B cell (primary cell): Measurements from ENCODE around the gene ODAD4. TPM values are rescaled to one million over a fixed set of nuclear protein-coding genes. Genes with fewer than 3 reads are reported as not detected.

Source experiments
- ATAC-seq: fragments of 200-7000 bp; cut with Tn5 transposase; one replicate; pipeline ENCODE4 v1.10.0; 2021; ENCODE audit warnings: low read depth, mild to moderate bottlenecking, moderate number of reproducible peaks, moderate library complexity
- CTCF ChIA-PET: fragments of 350-600 bp; sonication (Branson Sonifier 250); formaldehyde crosslinking; loops from one replicate; lab custom pipeline; 2021; ENCODE audit warnings: antibody characterized with exemption, inconsistent platforms; lab: Charles Lee
- POLR2A ChIA-PET: fragments of 350-600 bp; sonication (Branson Sonifier 250); formaldehyde crosslinking; loops from one replicate; lab custom pipeline; 2021; ENCODE audit warnings: antibody characterized with exemption; lab: Charles Lee
- DNase-seq: peaks from one replicate; pipeline ENCODE4 v3.0.0; 2013
- H2AFZ ChIP-seq: 2 replicates; pipeline ENCODE4 v1.6.1; 2012; ENCODE audit warnings: mild to moderate bottlenecking, low read depth, low read length; ENCODE audit not compliant: insufficient read depth, poor library complexity, severe bottlenecking
- H3K27ac ChIP-seq, 2 donors: 1 replicate in 1 of 2; 2 replicates in 1 of 2; pipeline ENCODE4 v1.5.1; 2012 to 2013; ENCODE audit warnings: low read length in 2 of 2, mild to moderate bottlenecking in 2 of 2, moderate library complexity in 1 of 2
- H3K27me3 ChIP-seq, 4 experiments: fragments of 200-600 bp in 1 of 4; sonication (generic) in 1 of 4; replicated peaks in 1 of 4; 1 replicate in 2 of 4; 2 replicates in 2 of 4; pipeline versions ENCODE4 v1.6.1 to v1.7.0; 2013 to 2016; ENCODE audit warnings: low read length in 3 of 4, mild to moderate bottlenecking in 2 of 4, mixed read lengths in 1 of 4, moderate library complexity in 1 of 4; ENCODE audit not compliant: insufficient read depth in 4 of 4, control insufficient read depth in 3 of 4; ENCODE audit errors: control extremely low read depth in 1 of 4
- H3K36me3 ChIP-seq, 2 experiments: replicated peaks in 1 of 2; 1 replicate in 1 of 2; 2 replicates in 1 of 2; pipeline versions ENCODE4 v1.6.1 to v1.7.1; 2013; ENCODE audit warnings: low read length in 1 of 2; ENCODE audit not compliant: insufficient read depth in 2 of 2, control insufficient read depth in 1 of 2; ENCODE audit errors: control extremely low read depth in 1 of 2, extremely low read depth in 1 of 2
- H3K4me1 ChIP-seq, 2 donors: fragments of 200-600 bp in 1 of 2; sonication (generic) in 1 of 2; 1 replicate in 1 of 2; 2 replicates in 1 of 2; pipeline versions ENCODE4 v1.5.1 to v1.6.1; 2013 to 2017; ENCODE audit warnings: low read length in 2 of 2; ENCODE audit not compliant: control insufficient read depth in 2 of 2, insufficient read depth in 2 of 2
- H3K4me2 ChIP-seq: replicated peaks from 2 replicates; pipeline ENCODE3; 2012; ENCODE audit warnings: mild to moderate bottlenecking, low read depth, low read length; ENCODE audit not compliant: poor library complexity, severe bottlenecking
- H3K4me3 ChIP-seq, 5 experiments: fragments of 200-600 bp in 1 of 5; sonication (generic) in 1 of 5; 1 replicate in 3 of 5; 2 replicates in 2 of 5; pipeline versions ENCODE4 v1.5.1 to v1.7.0; 2011 to 2016; ENCODE audit warnings: low read length in 4 of 5, mild to moderate bottlenecking in 4 of 5, low read depth in 2 of 5, control low read depth in 1 of 5, moderate library complexity in 1 of 5; ENCODE audit not compliant: insufficient read depth in 1 of 5; ENCODE audit errors: control extremely low read depth in 1 of 5, extremely low read depth in 1 of 5
- H3K79me2 ChIP-seq: fragments of 200-600 bp; sonication (generic); one replicate; pipeline ENCODE4 v1.6.0; 2016; ENCODE audit warnings: low read length; ENCODE audit not compliant: control insufficient read depth, insufficient read depth
- H3K9ac ChIP-seq: fragments of 200-600 bp; sonication (generic); 2 replicates; pipeline ENCODE4 v1.6.1; 2017; ENCODE audit warnings: mild to moderate bottlenecking, low read length, moderate library complexity
- H3K9me3 ChIP-seq, 3 donors: one replicate each; pipeline versions ENCODE4 v1.6.1 to v1.7.1; 2013; ENCODE audit warnings: low read length in 2 of 3; ENCODE audit not compliant: control insufficient read depth in 2 of 3, insufficient read depth in 1 of 3; ENCODE audit errors: control extremely low read depth in 1 of 3
- H4K20me1 ChIP-seq: 2 replicates; pipeline ENCODE4 v1.6.0; 2012; ENCODE audit warnings: mild to moderate bottlenecking, low read length; ENCODE audit not compliant: insufficient read depth, control insufficient read depth, poor library complexity, severe bottlenecking
- H3K27ac Mint-ChIP-seq: one replicate; pipeline ENCODE4 v1.8.0; 2021; ENCODE audit warnings: mixed read lengths
- H3K27me3 Mint-ChIP-seq: one replicate; pipeline ENCODE4 v1.8.0; 2021; ENCODE audit warnings: mixed read lengths
- H3K4me1 Mint-ChIP-seq: one replicate; pipeline ENCODE4 v1.8.0; 2021; ENCODE audit warnings: mixed read lengths
- H3K4me3 Mint-ChIP-seq: one replicate; pipeline ENCODE4 v1.8.0; 2021; ENCODE audit warnings: mixed read lengths
- H3K9me3 Mint-ChIP-seq: one replicate; pipeline ENCODE4 v1.8.0; 2022; ENCODE audit warnings: mixed read lengths; ENCODE audit not compliant: insufficient read depth
- CTCF ChIP-seq: fragments of 200-600 bp; IDR thresholded peaks from one replicate; pipeline ENCODE4 v1.8.0; 2022; ENCODE audit warnings: antibody characterized with exemption, mild to moderate bottlenecking
- EZH2 ChIP-seq: IDR thresholded peaks from 2 replicates; pipeline ENCODE4 v1.6.1; 2012; ENCODE audit warnings: borderline replicate concordance, low read depth, mild to moderate bottlenecking, moderate library complexity, low read length; ENCODE audit not compliant: insufficient read depth, poor library complexity, severe bottlenecking
- WGBS: methylation state at CpG from one replicate; pipeline ENCODE4 v1.1.5; 2013; ENCODE audit warnings: missing lambda C conversion rate; ENCODE audit not compliant: insufficient coverage; 5-methylcytosine and 5-hydroxymethylcytosine counted together
- intact Hi-C: fragments of 100-400 bp; cut with micrococcal nuclease; formaldehyde crosslinking; loops from one replicate; pipeline ENCODE4 v1.10.0; 2022
- polyA plus RNA-seq: library from polyadenylated mRNA; depleted of rRNA; stranded (reverse); fragments of >200 nt; gene quantifications from 2 replicates; pipeline ENCODE4 v1.2.3, GENCODE V29; 2012
- total RNA-seq, 2 donors: library from RNA; stranded (reverse); fragments of 120-200 nt in 1 of 2; gene quantifications; 1 replicate in 1 of 2; 2 replicates in 1 of 2; pipeline versions ENCODE4 v1.2.3 to v1.2.4, GENCODE V29; 2013 to 2022

Gene ODAD4
- total and polyA plus RNA-seq, 2 donors (not counting 1 experiment from before 2014, with no cell fraction given) = 0.27 TPM; not detected in 1

- H3K4me1 Mint-ChIP-seq = no peaks in the 10 kb centered on the region
- 100% methylated on average over 3 of the region's 5 CpGs for WGBS
- no peak overlapping the region for H3K4me3 ChIP-seq
- peaks cover 3% of the 10 kb centered on the region for H3K27me3 Mint-ChIP-seq
- ChIA-PET CTCF (no interaction called here), POLR2A (interaction anchor here (0.6 kb wide), 1 partner anchor 8 kb away, joined by 4 read pairs; no protein-coding TSS in a partner anchor)
- DNase-seq = no peak
- no peaks in the 10 kb centered on the region for H3K27me3 ChIP-seq
- H4K20me1 ChIP-seq = no peaks in the 10 kb centered on the region
- H3K4me2 ChIP-seq = no peak overlapping the region
- H3K4me3 Mint-ChIP-seq = no peak overlapping the region
- H3K4me1 ChIP-seq = no peaks in the 10 kb centered on the region
- intact Hi-C loops = no loop called here
- no peak overlapping the region for H3K27ac Mint-ChIP-seq
- no peaks in the 10 kb centered on the region for H3K36me3 ChIP-seq
- no peaks in the 10 kb centered on the region for H3K9me3 ChIP-seq
- no peak for TF ChIP-seq CTCF
- no peak for TF ChIP-seq EZH2
- no peaks in the 10 kb centered on the region for H3K9me3 Mint-ChIP-seq
- no peak overlapping the region for H3K9ac ChIP-seq
- no peaks in the 10 kb centered on the region for H3K79me2 ChIP-seq
- H3K27ac ChIP-seq = no peak overlapping the region
- H2AFZ ChIP-seq = no peak overlapping the region
- no peak for ATAC-seq
Observed at GRCh38 chr17:41941168-41941567, 10.8 kb downstream of the ODAD4 start.

- POLR2A ChIA-PET = no interaction called here
- no peak overlapping the region for H3K4me2 ChIP-seq
- no peaks in the 10 kb centered on the region for H3K36me3 ChIP-seq
- CTCF ChIA-PET = no interaction called here
- no peak overlapping the region for H3K9ac ChIP-seq
- H3K27ac ChIP-seq = no peak overlapping the region
- Mint-ChIP-seq H3K4me1 (no peaks in the 10 kb centered on the region), H3K27me3 (peaks cover 3% of the 10 kb centered on the region), H3K9me3 (no peaks in the 10 kb centered on the region), H3K27ac (no peak overlapping the region), H3K4me3 (no peak overlapping the region)
- no peaks in the 10 kb centered on the region for H4K20me1 ChIP-seq
- no peaks in the 10 kb centered on the region for H3K79me2 ChIP-seq
- intact Hi-C loops = no loop called here
- no peak overlapping the region for H2AFZ ChIP-seq
- no peak overlapping the region for H3K4me3 ChIP-seq
- TF ChIP-seq CTCF = no peak
- no peak for TF ChIP-seq EZH2
- WGBS = 96% methylated on average over 5 of the region's 8 CpGs
- H3K9me3 ChIP-seq = no peaks in the 10 kb centered on the region
- no peaks in the 10 kb centered on the region for H3K27me3 ChIP-seq
- no peak for DNase-seq
- no peak for ATAC-seq
- no peaks in the 10 kb centered on the region for H3K4me1 ChIP-seq
Observed at GRCh38 chr17:41942626-41943373, 12.4 kb downstream of the ODAD4 start.
